SK-N-MC (cell line): Measurements from ENCODE around the gene GGCX.

Experiments used
- DNase-seq: peaks from one replicate; pipeline ENCODE4 v3.0.0-alpha.2; 2011; ENCODE audit warnings: low read depth, low spot score
- H3K27ac ChIP-seq: fragments of 200-600 bp; sonication (generic); 2 replicates; pipeline ENCODE4 v1.5.1; 2016; ENCODE audit warnings: mixed run types
- H3K36me3 ChIP-seq: fragments of 200-600 bp; sonication (generic); 2 replicates; pipeline ENCODE4 v1.6.1; 2017; ENCODE audit warnings: antibody characterized with exemption, low read length, mixed read lengths; ENCODE audit not compliant: insufficient read depth
- H3K4me3 ChIP-seq: fragments of 200-600 bp; sonication (generic); 2 replicates; pipeline ENCODE4 v1.5.1; 2016
- H3K9ac ChIP-seq: fragments of 200-600 bp; sonication (generic); 2 replicates; pipeline ENCODE4 v1.8.0; 2017; ENCODE audit warnings: mixed run types, mixed read lengths; ENCODE audit not compliant: insufficient read length
- H3K9me3 ChIP-seq: fragments of 200-600 bp; sonication (generic); 2 replicates; pipeline ENCODE4 v1.6.1; 2017; ENCODE audit warnings: low read depth, mild to moderate bottlenecking, antibody characterized with exemption, low read length, moderate library complexity, mixed read lengths
- EZH2 ChIP-seq: fragments of 200-600 bp; sonication (generic); IDR thresholded peaks from one replicate; pipeline ENCODE4 v1.6.1; 2017; ENCODE audit warnings: antibody characterized with exemption
- FOXP2 ChIP-seq: optimal IDR thresholded peaks from 2 replicates; pipeline ENCODE3; 2011; ENCODE audit warnings: mild to moderate bottlenecking, moderate library complexity; ENCODE audit not compliant: insufficient read depth; ENCODE audit errors: extremely low read length, control extremely low read depth
- POLR2AphosphoS5 ChIP-seq: IDR thresholded peaks from 2 replicates; pipeline ENCODE4 v1.6.1; 2012; ENCODE audit warnings: mild to moderate bottlenecking, low read depth, low read length, borderline replicate concordance

The GGCX gene

DNA sequence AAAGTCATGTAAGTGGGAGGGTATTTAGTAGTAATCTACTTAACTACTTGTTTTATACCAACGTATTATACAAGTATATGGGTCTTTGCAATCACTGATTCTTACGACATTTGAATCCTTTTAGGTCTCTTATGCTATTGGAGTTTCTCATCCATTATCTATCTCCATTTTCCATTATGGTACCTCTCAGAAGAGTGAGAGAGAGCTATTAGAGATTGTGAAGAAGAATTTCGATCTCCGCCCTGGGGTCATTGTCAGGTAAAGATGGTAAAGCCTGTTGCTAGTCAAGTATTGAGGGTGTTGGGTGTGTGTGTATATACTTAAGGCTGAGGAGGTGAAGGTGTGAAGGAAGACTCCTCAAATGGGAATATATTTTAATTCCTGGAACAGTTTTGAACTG is 18.5 kb downstream of the GGCX start:
- no peak for DNase-seq
- no peak overlapping the region for H3K9ac ChIP-seq
- peak overlapping the region; percentile 56 for H3K27ac ChIP-seq
- H3K4me3 ChIP-seq: no peak overlapping the region; the same call in 1 of the 2 replicates
- H3K9me3 ChIP-seq: no peaks in the 10 kb centered on the region
- TF ChIP-seq POLR2AphosphoS5 (no peak), FOXP2 (no peak), EZH2 (no peak)
- H3K36me3 ChIP-seq: peaks cover 74% of the 10 kb centered on the region

DNA sequence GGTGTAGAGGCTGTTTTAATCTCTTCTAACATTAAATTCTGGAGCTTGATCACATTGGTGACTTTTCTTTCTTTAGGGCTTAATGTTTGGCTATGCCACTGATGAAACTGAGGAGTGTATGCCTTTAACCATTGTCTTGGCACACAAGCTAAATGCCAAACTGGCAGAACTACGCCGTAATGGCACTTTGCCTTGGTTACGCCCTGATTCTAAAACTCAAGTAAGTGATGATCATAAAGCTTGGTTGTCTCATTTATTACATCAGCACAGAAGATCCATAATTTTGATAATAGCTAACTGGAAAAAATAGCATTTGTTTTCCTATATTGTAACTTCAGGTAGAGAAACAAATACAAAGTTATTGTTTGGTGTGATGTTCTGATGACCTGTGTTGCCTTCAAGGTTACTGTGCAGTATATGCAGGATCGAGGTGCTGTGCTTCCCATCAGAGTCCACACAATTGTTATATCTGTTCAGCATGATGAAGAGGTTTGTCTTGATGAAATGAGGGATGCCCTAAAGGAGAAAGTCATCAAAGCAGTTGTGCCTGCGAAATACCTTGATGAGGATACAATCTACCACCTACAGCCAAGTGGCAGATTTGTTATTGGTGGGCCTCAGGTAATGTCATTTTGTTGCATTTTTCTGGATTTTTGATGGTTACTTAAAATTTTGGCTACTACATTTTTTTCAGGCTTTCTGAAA is 19.4 kb downstream of the GGCX start:
- Histone ChIP-seq H3K27ac (peak overlapping the region; percentile 56), H3K4me3 (peak overlapping the region; percentile 96), H3K36me3 (peaks cover 70% of the 10 kb centered on the region), H3K9ac (peak overlapping the region; percentile 98), H3K9me3 (no peaks in the 10 kb centered on the region)
- TF ChIP-seq FOXP2 (no peak), POLR2AphosphoS5 (peak; percentile 7; the same call in 1 of the 2 replicates), EZH2 (no peak)
- DNase-seq: no peak

GRCh38 chr2:85541262-85541661 is 20.0 kb downstream of the GGCX start:
- H3K27ac ChIP-seq: peak overlapping the region; percentile 36
- TF ChIP-seq EZH2: no peak
- TF ChIP-seq POLR2AphosphoS5: no peak
- no peak for TF ChIP-seq FOXP2
- H3K36me3 ChIP-seq: peaks cover 65% of the 10 kb centered on the region
- H3K9me3 ChIP-seq: no peaks in the 10 kb centered on the region
- H3K4me3 ChIP-seq: peak overlapping the region; percentile 96
- peak overlapping the region; percentile 98 for H3K9ac ChIP-seq
- DNase-seq: no peak

- Histone ChIP-seq H3K36me3 (peaks cover 56% of the 10 kb centered on the region), H3K4me3 (peak overlapping the region; percentile 96)
- DNase-seq: no peak
These were observed 21.1 kb downstream of the GGCX start for GRCh38 chr2:85540133-85540648.

DNA sequence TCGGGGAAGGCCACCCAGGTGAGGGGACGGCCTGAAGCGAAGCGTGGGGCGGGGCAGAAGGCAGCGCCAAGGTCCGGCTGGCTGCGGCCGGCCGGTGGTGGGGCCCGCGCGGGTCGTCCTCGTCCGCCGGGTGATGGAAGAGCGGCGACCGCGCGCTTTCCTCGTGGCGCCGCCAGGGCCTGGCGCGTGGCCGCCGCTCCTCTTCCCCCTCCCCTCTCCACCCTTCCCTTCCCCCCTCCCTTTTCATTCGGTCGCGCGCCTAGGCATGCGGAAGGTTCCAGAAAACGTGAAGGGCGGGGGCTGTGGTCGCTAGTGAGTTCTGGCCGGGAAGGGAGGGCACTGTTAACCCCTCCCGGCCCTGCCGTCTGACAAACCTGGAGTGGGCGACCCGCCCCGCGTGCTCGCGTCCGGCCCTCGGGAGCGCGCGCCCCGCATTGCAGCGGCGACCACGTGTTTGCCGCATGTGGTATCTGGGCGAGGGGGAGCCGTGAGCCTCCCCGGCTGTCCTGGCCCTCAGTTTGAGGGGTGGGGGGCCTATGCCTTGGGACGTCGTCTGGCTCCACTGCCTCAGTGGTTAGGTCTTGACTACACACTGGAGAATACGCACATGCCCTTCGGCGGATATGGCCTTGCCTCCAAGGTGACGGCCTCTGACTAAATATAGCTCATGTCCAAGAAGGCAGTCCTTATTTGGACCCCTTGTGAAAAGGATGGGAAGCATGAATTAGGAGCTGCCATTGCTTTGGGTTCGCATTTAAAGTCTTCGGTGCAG is 21.7 kb downstream of the GGCX start:
- Histone ChIP-seq H3K27ac (peak overlapping the region; percentile 98), H3K4me3 (peak overlapping the region; percentile 96), H3K9me3 (no peaks in the 10 kb centered on the region), H3K36me3 (peaks cover 50% of the 10 kb centered on the region), H3K9ac (peak overlapping the region; percentile 98)
- TF ChIP-seq POLR2AphosphoS5 (no peak; the same call in 1 of the 2 replicates), FOXP2 (no peak), EZH2 (no peak)
- DNase-seq: no peak

More at GRCh38 chr2:85540133-85540648, 21.1 kb downstream of the GGCX start:
- Histone ChIP-seq H3K9ac (peak overlapping the region; percentile 98), H3K27ac (peak overlapping the region; percentile 72), H3K9me3 (no peaks in the 10 kb centered on the region)
- no peak for TF ChIP-seq FOXP2
- TF ChIP-seq POLR2AphosphoS5: peak; percentile 25; the same call in 1 of the 2 replicates
- no peak for TF ChIP-seq EZH2

DNA sequence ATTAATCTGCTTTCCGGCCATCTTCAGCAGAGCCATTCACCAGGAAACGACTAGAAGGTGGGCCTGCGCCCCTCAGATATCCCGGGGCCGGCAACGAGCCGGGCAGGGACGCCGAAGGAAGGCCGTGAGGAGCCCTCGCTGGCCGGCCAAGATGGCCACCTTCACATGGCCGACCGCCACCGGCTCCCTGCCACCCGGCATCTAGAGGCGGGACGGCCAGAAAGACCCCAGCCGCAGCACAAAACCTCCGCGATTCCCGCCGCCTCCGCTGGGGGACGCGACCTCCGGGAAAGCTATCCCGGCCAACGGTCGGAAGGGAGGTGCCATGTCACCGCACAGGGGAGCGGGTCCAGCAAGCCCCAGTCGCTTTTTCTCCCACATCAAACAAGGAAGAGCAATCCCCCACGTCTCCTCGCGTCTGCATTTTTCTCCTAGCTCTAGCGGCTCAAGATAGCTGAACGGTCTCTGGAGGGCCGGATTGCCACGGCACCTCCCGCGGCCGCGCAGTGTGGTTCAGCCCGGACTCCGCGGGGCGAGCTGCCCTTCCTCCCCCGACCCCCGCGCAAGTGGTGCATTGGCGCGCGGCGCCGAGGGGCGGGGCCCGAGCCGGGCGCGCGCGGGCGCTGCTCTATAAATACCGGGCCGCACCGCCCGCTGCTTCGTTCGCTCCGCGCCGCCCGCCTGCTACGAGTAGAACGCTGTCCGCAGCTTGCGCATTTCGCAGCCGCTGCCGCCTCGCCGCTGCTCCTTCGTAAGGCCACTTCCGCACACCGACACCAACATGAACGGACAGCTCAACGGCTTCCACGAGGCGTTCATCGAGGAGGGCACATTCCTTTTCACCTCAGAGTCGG is 22.6 kb downstream of the GGCX start, which contains the start of gene MAT2A:
Gene MAT2A (plus strand): TSS at position 662 of the 854 bp plus-strand sequence. CDS start 120 bp downstream, at position 782.
- Histone ChIP-seq H3K36me3 (peaks cover 42% of the 10 kb centered on the region), H3K9ac (peak within 1 kb of the TSS; percentile 98), H3K4me3 (peak within 1 kb of the TSS; percentile 96), H3K9me3 (no peaks in the 10 kb centered on the region), H3K27ac (peak within 1 kb of the TSS; percentile 98)
- TF ChIP-seq FOXP2: no peak
- no peak for TF ChIP-seq EZH2
- TF ChIP-seq POLR2AphosphoS5: peak; percentile 96
- DNase-seq: no peak

DNA sequence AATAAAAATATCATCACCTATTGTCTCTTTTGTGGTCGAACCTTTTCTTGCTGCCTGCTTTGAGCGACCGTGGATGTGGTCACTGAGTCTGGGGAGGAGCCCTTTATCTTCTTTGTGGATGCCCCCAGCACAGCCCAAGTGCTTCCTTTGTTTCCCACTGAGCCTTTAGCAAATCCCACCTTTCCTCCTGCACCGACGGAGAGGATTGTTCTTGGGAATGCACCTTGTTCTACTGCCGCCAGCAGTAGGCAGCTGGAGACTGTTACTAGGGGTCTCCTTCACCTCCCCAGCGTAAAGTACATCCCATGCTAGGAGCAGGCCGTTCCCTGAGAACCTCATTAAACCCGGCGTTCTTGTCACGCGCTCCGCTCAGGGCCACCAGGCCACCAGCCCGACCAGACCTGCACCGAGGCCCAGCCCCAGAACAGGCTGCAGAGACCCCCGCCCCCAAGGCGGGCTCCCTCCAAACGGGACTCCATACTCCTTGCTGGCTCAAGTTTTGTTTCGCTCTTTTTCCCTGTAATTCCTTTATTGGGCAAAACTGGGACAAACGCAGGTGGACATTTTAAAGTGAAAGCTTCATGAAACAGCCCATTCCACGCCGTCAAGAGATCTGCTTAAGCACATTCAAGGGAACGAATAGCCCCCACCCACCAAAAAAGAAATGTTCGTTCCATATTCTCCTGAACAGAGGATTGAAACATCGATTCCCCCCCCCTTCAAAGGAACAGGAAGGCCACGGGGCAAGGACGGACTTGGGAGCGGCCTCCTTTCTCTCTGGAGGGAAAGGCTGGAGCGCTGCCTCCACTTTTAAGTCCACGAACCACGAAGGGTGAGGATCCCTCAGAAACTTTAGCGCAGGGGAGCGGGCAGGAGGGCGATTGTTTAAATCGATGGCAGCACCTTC is 23.4 kb downstream of the GGCX start:
- Histone ChIP-seq H3K9me3 (no peaks in the 10 kb centered on the region), H3K9ac (peak overlapping the region; percentile 98), H3K27ac (peak overlapping the region; percentile 98), H3K36me3 (peaks cover 33% of the 10 kb centered on the region), H3K4me3 (peak overlapping the region; percentile 96)
- no peak for TF ChIP-seq EZH2
- peak; percentile 37; the same call in 1 of the 2 replicates for TF ChIP-seq POLR2AphosphoS5
- no peak for DNase-seq
